Measurements from ENCODE around the gene TFIP11.

Gene TFIP11

DNA sequence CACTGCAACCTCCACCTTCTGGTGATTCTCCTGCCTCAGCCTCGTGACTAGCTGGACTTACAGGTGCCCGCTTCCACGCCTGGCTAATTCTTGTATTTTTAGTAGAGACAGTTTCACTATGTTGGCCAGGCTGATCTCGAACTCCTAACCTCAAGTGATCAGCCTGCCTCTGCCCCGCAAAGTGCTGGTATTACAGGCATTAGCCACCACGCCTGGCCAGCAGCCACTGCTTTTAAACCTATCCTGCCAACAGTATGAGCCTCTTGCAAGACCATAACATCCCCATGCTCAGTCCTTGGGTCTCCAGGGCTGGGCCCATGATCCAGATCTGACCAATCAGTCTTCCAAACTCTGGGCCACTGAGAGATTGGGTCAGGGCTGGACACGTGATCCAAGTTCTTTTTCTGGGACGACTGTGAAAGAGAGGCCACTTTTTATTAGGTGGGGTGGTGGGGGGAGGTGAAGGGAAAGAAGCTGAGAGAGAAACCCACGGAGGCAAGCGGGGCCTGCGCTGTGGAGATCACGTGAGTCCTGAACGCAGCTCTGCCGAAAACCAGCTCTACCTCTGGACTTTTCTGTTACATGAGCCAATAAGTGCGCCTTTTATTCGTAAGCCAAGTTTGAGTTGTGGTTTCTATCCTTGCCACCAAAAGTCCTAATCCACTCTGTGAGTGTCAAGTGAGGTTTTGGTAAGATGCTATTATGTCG lies 65.3 kb downstream of the TFIP11 start:
- DNase-seq = no peak

DNA sequence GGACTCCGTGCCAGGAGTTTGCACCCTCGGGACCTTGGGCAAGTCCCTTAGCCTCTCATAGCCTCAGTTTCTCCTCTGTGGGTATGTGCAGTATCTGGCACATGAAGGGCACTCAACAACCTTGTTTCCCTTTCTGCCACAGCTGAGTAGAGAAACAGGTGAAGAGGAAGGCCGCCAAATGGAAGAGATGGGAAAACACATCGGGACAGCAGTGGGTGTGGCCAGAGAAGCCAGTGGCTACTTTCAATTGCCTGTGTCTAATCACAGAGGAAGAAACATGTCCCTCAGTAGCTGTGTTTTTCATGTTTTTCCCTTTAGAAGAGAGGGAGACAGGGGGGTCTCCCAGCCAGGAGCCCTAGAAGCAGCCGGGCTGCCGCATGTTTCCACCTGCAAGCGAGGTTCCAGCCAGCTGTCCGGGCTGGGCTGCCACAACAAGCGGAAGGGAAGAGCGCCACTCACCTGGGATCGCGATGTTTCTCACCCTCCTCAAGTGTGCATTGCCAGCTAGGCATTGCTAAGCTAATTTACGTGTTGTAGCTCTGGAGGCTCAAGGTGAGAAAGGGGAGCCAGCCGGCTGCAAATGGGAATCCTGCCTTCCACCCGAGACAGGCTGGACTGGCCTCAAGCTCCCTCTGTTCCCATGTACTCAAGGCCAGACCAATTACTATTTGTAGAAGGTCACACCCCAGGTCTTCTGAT lies 66.5 kb downstream of the TFIP11 start:
- no peak for DNase-seq

DNA sequence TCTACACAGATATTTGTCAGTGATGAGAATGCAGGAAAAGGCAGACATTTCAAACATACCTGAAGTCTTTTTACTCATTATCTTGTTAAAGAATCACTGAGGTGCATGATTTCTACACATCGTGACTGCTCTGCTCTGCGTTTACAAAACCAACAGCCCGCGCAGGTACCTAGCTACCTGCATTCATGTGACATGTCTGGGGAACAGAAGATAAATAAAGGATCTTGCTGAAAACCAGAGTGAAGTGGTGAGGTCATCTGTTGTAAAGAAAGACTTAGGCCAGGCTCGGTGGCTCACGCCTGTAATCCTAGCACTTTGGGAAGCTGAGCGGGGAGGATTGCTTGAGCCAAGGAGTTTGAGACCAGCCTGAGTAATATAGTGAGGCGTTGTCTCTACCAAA lies 67.5 kb downstream of the TFIP11 start:
- no peak for DNase-seq

DNA sequence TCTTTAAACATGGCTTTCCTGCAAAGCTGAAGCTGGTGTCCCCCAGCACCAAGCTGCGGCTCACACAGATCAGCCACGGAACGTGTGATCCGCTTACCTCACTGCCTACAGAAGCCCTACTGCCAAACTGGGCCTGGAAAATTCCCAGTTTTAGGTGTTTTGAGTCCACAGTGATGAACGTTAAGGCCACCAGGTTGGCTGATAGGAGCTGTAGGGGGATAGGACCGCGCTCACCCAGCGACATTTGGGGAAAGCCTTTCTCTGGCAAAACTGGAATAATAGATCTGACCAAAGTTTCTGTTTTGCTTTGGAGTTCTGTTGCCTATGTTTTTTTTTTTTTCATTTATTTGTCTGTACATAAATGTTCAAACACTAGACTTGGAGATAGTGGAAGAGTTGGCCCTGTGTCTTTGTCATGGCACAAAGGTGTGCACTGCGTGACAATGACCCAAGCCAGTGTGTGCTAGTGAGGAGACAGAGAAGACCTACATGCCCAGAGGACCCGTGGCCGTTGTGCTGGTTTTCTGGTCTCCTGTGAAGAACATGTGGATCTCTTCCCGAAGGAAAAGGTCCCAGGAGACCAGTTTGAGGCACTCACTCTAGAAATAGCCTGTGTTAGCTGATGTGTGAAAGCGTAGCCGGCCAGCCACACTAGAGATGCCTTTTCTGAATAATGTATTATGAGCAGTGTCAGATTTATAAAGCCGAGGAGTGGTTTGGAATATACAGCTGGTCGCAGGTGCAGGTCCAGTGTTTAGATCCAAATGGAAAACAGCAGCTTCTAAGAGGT lies 68.2 kb downstream of the TFIP11 start:
- no peak for DNase-seq

DNA sequence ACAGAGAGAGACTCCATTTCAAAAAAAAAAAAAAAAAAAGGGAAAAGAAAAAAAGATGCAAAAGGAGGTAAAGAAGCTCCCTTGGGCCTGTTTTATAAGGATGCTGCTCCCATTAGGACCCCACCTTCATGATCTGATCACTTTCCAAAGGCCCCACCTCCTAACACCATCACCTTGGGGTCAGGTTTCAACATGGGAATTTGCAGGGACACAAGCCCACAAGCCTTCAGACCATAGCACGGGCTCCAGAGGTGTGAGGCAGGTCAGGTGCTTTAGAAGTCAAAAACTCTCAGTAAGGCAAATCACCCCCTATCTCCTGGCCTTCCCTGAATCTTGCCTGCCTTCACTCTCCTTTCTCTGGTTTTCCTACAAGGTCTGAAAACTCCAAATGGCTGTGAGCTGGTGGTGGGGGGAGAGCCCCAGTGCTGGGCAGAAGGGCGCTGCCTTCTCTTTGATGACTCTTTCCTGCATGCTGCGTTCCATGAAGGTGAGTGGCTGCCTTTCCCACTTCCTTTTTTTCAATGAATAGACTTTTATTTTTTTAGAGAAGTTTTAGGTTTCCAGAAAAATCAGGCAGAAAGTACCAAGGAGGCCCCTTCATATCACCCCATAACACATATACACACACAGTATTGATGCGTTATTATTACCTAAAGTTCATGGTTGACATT lies 70.1 kb downstream of the TFIP11 start:
- DNase-seq = peak; percentile 43

Data from islet precursor cell (in vitro differentiated cells).